Urothelium cell line (cell line): ENCODE results near the gene APMAP.

Experiments used
- DNase-seq: peaks from one replicate; pipeline ENCODE4 v3.0.0; 2011; ENCODE audit warnings: low spot score, mixed read lengths
- FAIRE-seq: peaks from 2 replicates; lab custom pipeline; 2011; peaks lifted over from hg19 to GRCh38; lab: Jason Lieb, UNC

APMAP gene

GRCh38 chr20:24991897-24992486 is 559 bp downstream of the APMAP start:
- DNase-seq (peak; percentile 33), FAIRE-seq (no peak)

- FAIRE-seq: no peak
Observed at GRCh38 chr20:24990810-24991252, 1.7 kb downstream of the APMAP start.

GRCh38 chr20:24989162-24989561 is 3.4 kb downstream of the APMAP start:
- FAIRE-seq (no peak), DNase-seq (no peak)

More at GRCh38 chr20:24990810-24991252, 1.7 kb downstream of the APMAP start:
- no peak for DNase-seq

GRCh38 chr20:24987873-24988835 is 4.4 kb downstream of the APMAP start:
- FAIRE-seq (no peak), DNase-seq (no peak)

GRCh38 chr20:24987244-24987643 is 5.3 kb downstream of the APMAP start:
- FAIRE-seq (no peak), DNase-seq (no peak)

- DNase-seq (no peak), FAIRE-seq (no peak)
Observed at GRCh38 chr20:24986436-24987015, 6.0 kb downstream of the APMAP start.

GRCh38 chr20:24985802-24986201 is 6.7 kb downstream of the APMAP start:
- no peak for FAIRE-seq
- no peak for DNase-seq

GRCh38 chr20:24984961-24985640 is 7.5 kb downstream of the APMAP start:
- FAIRE-seq: no peak

GRCh38 chr20:24983896-24984295 is 8.7 kb downstream of the APMAP start:
- FAIRE-seq (no peak), DNase-seq (no peak)

More at GRCh38 chr20:24984961-24985640, 7.5 kb downstream of the APMAP start:
- DNase-seq: no peak

GRCh38 chr20:24981790-24982189 is 10.8 kb downstream of the APMAP start:
- DNase-seq (no peak), FAIRE-seq (no peak)

GRCh38 chr20:24981282-24981681 is 11.3 kb downstream of the APMAP start:
- no peak for FAIRE-seq

GRCh38 chr20:24980291-24981053 is 12.1 kb downstream of the APMAP start:
- FAIRE-seq (no peak), DNase-seq (no peak)

More at GRCh38 chr20:24981282-24981681, 11.3 kb downstream of the APMAP start:
- no peak for DNase-seq

- no peak for FAIRE-seq
- DNase-seq: no peak
Observed at GRCh38 chr20:24979036-24979960, 13.3 kb downstream of the APMAP start.

GRCh38 chr20:24978513-24978912 is 14.0 kb downstream of the APMAP start:
- FAIRE-seq (no peak), DNase-seq (no peak)

GRCh38 chr20:24977797-24978196 is 14.8 kb downstream of the APMAP start:
- no peak for DNase-seq
- no peak for FAIRE-seq

GRCh38 chr20:24977336-24977735 is 15.2 kb downstream of the APMAP start:
- DNase-seq: no peak
- FAIRE-seq: no peak

- FAIRE-seq: no peak
Observed at GRCh38 chr20:24972341-24972740, 20.2 kb downstream of the APMAP start.

GRCh38 chr20:24971376-24972101 is 21.0 kb downstream of the APMAP start:
- no peak for DNase-seq
- no peak for FAIRE-seq

More at GRCh38 chr20:24972341-24972740, 20.2 kb downstream of the APMAP start:
- DNase-seq: no peak
